GM18861 (cell line): ENCODE results near the gene MEGF11.

ENCODE experiments used
- ATAC-seq: cut with Tn5 transposase; IDR thresholded peaks from one replicate; pipeline ENCODE4 v1.9.1; 2021; ENCODE audit not compliant: unreplicated experiment

The MEGF11 gene

GRCh38 chr15:66038387-66039116 is 215.0 kb downstream of the MEGF11 start:
- no peak for ATAC-seq

DNA sequence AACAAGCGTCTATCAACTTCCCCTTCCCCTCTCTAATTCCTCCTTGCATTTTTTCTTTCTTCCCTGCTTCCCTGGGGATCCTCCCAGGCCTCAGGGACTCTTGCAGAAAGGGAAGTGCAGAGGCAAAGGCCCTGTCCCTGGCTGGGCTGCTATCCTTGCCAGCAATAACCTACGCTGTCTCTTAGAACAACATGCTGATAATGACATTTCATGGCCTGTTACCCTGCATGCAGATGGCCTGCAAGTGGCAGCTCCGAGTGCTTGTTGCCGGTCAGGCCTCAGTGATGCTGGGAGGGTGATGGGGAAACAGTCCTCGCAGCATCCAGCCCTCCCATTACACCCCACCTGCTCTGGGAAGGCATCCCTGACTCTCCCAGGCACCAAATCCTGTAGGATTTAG is 216.7 kb downstream of the MEGF11 start:
- no peak for ATAC-seq

GRCh38 chr15:66035901-66036300 is 217.6 kb downstream of the MEGF11 start:
- ATAC-seq, result no peak

DNA sequence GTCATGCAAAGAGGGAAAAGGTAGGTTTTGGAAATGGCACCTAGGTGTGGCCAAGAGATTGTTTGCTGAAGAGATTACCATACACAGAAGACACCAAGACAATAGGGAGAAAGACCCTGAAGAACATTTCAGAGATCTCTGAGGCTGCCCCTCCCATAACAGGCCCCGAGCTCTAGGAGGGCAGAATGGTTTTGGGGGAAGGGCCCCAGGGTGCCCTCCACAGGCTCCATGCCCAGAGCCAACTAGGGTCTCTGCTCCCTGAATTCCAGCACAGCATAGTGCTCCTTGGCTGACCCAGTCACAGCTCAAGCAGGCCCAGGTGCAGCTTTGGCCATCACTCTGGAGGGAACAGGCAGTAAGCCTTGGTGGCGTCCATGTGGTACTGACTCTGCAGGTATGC is 220.4 kb downstream of the MEGF11 start:
- ATAC-seq, result no peak

- ATAC-seq, result no peak
These were observed 221.5 kb downstream of the MEGF11 start for GRCh38 chr15:66032006-66032405.

DNA sequence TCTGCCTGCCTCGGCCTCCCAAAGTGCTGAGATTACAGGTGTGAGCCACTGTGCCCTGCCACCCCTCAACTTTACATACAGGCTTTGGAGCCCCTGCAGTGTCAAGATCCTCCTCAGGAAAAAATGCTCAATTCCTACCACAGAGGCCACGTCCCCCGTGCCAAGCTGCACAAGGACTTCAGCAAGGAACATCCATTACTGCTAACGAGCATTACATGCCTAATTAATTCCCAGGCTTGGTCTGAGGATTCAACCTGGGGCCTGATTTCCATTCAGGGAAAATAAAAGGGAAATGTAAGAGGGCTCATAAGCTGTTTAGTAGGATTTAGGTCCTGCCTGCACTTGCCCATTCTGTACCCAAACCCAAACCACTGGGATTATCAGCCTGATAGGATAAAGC is 222.9 kb downstream of the MEGF11 start:
- ATAC-seq, result no peak

DNA sequence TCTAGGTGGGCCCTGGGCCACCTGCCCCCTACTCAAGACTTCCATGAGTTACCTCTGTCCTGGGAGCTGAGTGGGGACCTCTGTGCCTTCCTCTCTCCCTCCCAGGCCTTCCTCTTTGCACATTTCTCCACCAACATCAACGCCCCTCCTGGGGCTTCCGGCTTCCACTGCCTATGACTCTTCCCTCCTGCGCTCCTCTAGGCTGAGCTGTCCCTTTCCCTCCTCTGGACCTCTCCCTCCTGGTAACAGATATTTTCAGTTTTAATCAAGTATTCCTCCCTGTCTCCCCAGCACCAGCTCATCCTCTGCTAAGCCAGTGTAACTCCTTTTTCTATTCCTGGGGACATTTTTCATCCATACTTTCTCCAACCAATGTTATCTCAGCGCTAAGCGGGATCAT is 223.9 kb downstream of the MEGF11 start:
- ATAC-seq, result no peak

- ATAC-seq, result no peak
These were observed 226.2 kb downstream of the MEGF11 start for GRCh38 chr15:66027268-66027805.

GRCh38 chr15:66025972-66026371 is 227.6 kb downstream of the MEGF11 start:
- ATAC-seq, result no peak

GRCh38 chr15:66025015-66025452 is 228.5 kb downstream of the MEGF11 start:
- no peak for ATAC-seq

GRCh38 chr15:66024116-66024515 is 229.4 kb downstream of the MEGF11 start:
- no peak for ATAC-seq

- ATAC-seq, result no peak
These were observed 230.1 kb downstream of the MEGF11 start for GRCh38 chr15:66023311-66023972.

GRCh38 chr15:66022163-66022525 is 231.4 kb downstream of the MEGF11 start:
- no peak for ATAC-seq

- ATAC-seq, result no peak
These were observed 231.9 kb downstream of the MEGF11 start for GRCh38 chr15:66021496-66022162.

GRCh38 chr15:66019826-66020398 is 233.6 kb downstream of the MEGF11 start:
- ATAC-seq, result no peak

- ATAC-seq, result no peak
These were observed 234.2 kb downstream of the MEGF11 start for GRCh38 chr15:66019368-66019767.

DNA sequence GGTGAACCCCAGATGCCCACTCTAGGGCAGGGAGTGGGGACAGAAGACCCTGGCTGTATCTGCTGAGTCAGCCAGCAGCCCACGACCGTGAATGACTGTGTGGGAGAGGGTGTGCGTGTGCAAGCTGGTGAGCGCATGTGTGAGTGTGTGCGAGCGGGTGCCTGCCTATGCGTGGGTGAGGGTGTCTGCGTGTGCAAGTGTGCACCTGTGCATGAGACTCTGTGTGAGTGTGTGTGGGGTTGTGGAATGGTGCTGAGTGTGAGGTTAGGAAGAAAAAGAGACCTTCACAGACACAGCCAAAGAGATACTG is 235.1 kb downstream of the MEGF11 start:
- ATAC-seq, result no peak

DNA sequence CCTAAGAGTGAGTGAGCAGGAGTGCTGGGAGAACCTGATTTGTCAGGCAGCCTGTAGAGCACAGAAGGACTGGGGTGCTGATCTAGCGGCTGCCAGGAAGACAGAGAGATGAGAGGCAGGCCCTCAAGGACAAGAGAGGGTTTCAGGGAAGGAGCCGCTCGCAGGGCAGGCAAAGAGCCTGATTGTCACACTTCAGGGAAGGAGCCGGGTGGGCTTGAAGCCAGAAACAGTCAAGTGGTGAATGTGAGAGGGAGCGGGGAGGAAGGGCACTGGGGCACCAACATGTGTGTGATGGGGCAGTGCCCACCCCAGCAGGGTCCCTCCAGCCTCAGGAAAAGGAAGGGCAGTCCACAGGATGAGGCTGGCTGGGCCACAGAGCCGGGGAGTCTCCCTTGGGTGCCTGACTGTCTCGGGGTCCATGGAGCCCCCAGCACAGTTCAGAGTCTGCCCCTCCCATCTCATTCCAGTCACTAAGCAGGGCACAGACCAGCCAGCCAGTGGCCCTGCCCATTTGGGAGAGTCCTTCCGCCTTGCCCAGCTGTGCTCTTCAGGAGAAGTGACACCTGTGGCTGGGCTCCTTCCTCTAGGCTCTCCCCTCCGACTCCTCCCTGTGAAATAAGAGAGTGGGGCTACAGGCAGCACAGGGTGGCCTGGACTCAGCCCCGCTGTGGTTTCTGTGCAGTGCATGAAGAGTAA is 235.6 kb downstream of the MEGF11 start:
- ATAC-seq, result no peak

- no peak for ATAC-seq
These were observed 236.6 kb downstream of the MEGF11 start for GRCh38 chr15:66017000-66017399.

DNA sequence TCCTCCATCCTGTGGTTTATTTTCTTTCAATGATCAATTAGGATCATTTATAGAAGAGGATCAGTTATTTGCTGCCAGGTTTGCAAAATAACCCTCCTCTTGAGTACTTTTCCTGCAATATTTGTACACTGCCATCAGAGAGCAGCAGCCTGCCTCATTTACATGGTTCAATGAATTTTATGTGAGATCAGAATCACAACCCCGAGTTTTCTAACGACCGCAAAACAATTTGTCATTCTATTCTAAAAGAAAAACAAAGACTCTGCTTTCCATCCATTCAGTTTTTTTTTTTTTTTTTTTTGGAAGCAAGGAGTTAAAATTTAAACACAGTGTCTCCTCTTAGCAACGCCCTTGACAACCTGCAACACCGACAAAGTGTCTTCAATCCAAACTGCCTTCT is 237.4 kb downstream of the MEGF11 start:
- ATAC-seq, result no peak

GRCh38 chr15:66014635-66015182 is 238.8 kb downstream of the MEGF11 start:
- ATAC-seq, result no peak
